ENCODE results near the gene TYROBP. TPM values are rescaled to one million over a fixed set of nuclear protein-coding genes. Genes with fewer than 3 reads are reported as not detected.
"Not testable (repeated sequence)": the region's sequence is repeated elsewhere in the genome, so short reads cannot be mapped to it uniquely, and the experiment has no call there.

TYROBP gene
- total RNA-seq, 2 experiments from 2014 or later: not detected

DNA sequence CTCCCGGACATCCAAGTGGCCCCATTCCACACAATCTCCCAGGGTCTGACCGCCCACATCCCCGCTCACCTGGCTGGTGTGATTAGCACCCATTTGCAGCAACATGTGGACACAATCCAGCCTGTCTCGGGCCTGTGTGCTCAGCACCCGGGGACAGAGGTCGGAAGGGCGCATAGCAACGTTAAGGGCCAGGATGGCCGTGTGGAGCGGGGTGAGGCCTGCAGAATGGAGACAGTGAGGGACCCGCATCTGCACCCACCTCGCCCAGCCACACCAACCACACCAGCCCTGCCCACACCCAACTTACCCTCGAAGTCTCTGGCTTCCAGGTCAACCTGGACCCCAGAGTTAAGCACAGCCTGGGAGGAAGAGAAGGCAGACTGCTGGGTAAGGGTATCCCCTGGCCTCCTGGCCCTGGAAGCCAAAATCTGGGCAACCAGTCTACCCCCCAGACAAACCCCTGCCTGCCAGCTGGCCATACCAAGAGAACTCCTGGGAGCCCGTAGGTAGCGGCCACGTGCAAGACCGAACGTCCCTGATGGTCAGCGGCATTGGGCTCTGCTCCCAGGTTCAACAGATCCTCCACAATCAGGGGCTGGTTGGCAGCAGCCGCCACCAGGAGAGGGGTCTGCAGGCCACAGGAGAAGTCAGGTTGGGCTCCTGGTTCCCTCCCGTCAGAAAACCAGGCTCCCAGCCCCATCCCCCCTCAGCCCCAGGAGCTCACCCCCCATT is 12.0 kb downstream of the TYROBP start:
- Mint-ChIP-seq H3K4me3 (no peak overlapping the region), H3K4me1 (ENCODE audit: low read depth) (peaks cover 40% of the 10 kb centered on the region), H3K36me3 (peaks cover 64% of the 10 kb centered on the region), H3K27ac (peak overlapping the region; percentile 23), H3K27me3 (no peaks in the 10 kb centered on the region), H3K9me3 (no peaks in the 10 kb centered on the region)
- intact Hi-C loops (cut with micrococcal nuclease): no loop called here
- DNase-seq: no peak
- ChIA-PET CTCF (no interaction called here), POLR2A (interaction anchor here (0.7 to 1.3 kb wide), 2 partner anchors 11 to 61 kb away, joined by 3 to 6 read pairs; no protein-coding TSS in a partner anchor)

- ChIA-PET CTCF (interaction anchor here (1.3 to 1.4 kb wide), 3 partner anchors 12 to 38 kb away, joined by 3 to 11 read pairs (median 4); no protein-coding TSS in a partner anchor), POLR2A (interaction anchor here (1.1 kb wide), 1 partner anchor 11 kb away, joined by 4 read pairs; no protein-coding TSS in a partner anchor)
- H3K4me1 Mint-ChIP-seq (ENCODE audit: low read depth): peaks cover 41% of the 10 kb centered on the region
- no peak for DNase-seq
- no peak overlapping the region for H3K4me3 Mint-ChIP-seq
- H3K27ac Mint-ChIP-seq: peak overlapping the region; percentile 28
- H3K27me3 Mint-ChIP-seq: no peaks in the 10 kb centered on the region
- H3K9me3 Mint-ChIP-seq: no peaks in the 10 kb centered on the region
- H3K36me3 Mint-ChIP-seq: peaks cover 74% of the 10 kb centered on the region
- intact Hi-C loops (cut with micrococcal nuclease): no loop called here
Measured at GRCh38 chr19:35894342-35894741, 13.8 kb downstream of the TYROBP start.

- H3K27me3 Mint-ChIP-seq, POLR2A ChIA-PET: not testable (repeated sequence)
- CTCF ChIA-PET: interaction anchor here (1.0 to 1.5 kb wide), 2 partner anchors 10 to 39 kb away, joined by 5 to 10 read pairs; no protein-coding TSS in a partner anchor
Measured at GRCh38 chr19:35891819-35892218, 16.3 kb downstream of the TYROBP start.

DNA sequence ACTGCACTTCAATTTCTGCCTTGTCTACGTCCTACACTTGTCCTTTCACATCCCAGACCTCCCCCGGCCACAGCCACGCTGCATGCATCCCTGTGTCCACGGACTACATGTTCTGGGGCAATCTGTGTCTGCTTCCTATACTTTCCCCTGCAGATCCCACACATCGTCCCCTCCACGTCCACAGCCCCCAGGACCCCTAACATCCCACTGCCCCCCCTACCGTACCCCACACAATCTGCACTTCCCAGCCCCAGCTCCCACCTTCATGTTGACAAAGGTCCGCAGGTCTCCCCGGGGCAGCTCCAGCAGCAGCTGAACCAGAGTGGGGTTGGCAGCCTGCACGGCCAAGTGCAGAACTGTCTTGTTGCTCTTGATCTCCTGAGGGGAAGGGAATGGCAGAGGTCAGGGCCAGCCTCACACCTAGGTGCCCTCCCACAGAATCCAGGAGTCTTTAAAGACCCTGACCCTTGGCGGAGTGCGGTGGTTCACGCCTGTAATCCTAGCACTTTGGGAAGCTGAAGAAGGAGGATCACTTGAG is 17.9 kb downstream of the TYROBP start:
- no peak overlapping the region for H3K4me3 Mint-ChIP-seq
- H3K36me3 Mint-ChIP-seq: peaks cover 61% of the 10 kb centered on the region
- no peaks in the 10 kb centered on the region for H3K9me3 Mint-ChIP-seq
- H3K4me1 Mint-ChIP-seq (ENCODE audit: low read depth): peaks cover 17% of the 10 kb centered on the region
- DNase-seq: no peak
- no peaks in the 10 kb centered on the region for H3K27me3 Mint-ChIP-seq
- H3K27ac Mint-ChIP-seq: no peak overlapping the region
- POLR2A ChIA-PET: no interaction called here
- intact Hi-C loops (cut with micrococcal nuclease): no loop called here
- CTCF ChIA-PET: interaction anchor here (1.5 kb wide), 1 partner anchor 9 kb away, joined by 10 read pairs; no protein-coding TSS in a partner anchor

More at GRCh38 chr19:35891819-35892218, 16.3 kb downstream of the TYROBP start:
- H3K27ac Mint-ChIP-seq; DNase-seq; intact Hi-C loops (cut with micrococcal nuclease); H3K9me3 Mint-ChIP-seq; H3K4me3 Mint-ChIP-seq: not testable (repeated sequence)
- H3K36me3 Mint-ChIP-seq: peaks cover 73% of the 10 kb centered on the region
- peaks cover 29% of the 10 kb centered on the region for H3K4me1 Mint-ChIP-seq (ENCODE audit: low read depth)

- Mint-ChIP-seq H3K27ac (no peak overlapping the region), H3K4me1 (ENCODE audit: low read depth) (peaks cover 14% of the 10 kb centered on the region), H3K4me3 (no peak overlapping the region), H3K27me3 (no peaks in the 10 kb centered on the region), H3K9me3 (no peaks in the 10 kb centered on the region), H3K36me3 (peaks cover 58% of the 10 kb centered on the region)
- DNase-seq: no peak
- POLR2A ChIA-PET: interaction anchor here (0.7 kb wide), 1 partner anchor 687 kb away, joined by 3 read pairs; no protein-coding TSS in a partner anchor
- intact Hi-C loops (cut with micrococcal nuclease): no loop called here
- CTCF ChIA-PET: interaction anchor here (0.7 kb wide), 1 partner anchor 490 kb away, joined by 5 read pairs; no protein-coding TSS in a partner anchor
Measured at GRCh38 chr19:35889370-35890112, 18.6 kb downstream of the TYROBP start.

GRCh38 chr19:35888398-35888797 is 19.7 kb downstream of the TYROBP start:
- ChIA-PET CTCF (no interaction called here), POLR2A (no interaction called here)
- no peak for DNase-seq
- Mint-ChIP-seq H3K36me3 (peaks cover 49% of the 10 kb centered on the region), H3K27ac (no peak overlapping the region), H3K4me3 (no peak overlapping the region), H3K27me3 (no peaks in the 10 kb centered on the region), H3K9me3 (no peaks in the 10 kb centered on the region), H3K4me1 (ENCODE audit: low read depth) (peaks cover 10% of the 10 kb centered on the region)
- intact Hi-C loops (cut with micrococcal nuclease): no loop called here

GRCh38 chr19:35887197-35887596 is 20.9 kb downstream of the TYROBP start:
- no peak for DNase-seq
- intact Hi-C loops (cut with micrococcal nuclease): no loop called here
- H3K4me1 Mint-ChIP-seq (ENCODE audit: low read depth): peaks cover 2% of the 10 kb centered on the region
- CTCF ChIA-PET: no interaction called here
- H3K36me3 Mint-ChIP-seq: peaks cover 40% of the 10 kb centered on the region
- no peaks in the 10 kb centered on the region for H3K9me3 Mint-ChIP-seq
- H3K27me3 Mint-ChIP-seq: no peaks in the 10 kb centered on the region
- no peak overlapping the region for H3K4me3 Mint-ChIP-seq
- POLR2A ChIA-PET: no interaction called here
- H3K27ac Mint-ChIP-seq: no peak overlapping the region

- no peak overlapping the region for H3K4me3 Mint-ChIP-seq
- no peaks in the 10 kb centered on the region for H3K27me3 Mint-ChIP-seq
- peaks cover 33% of the 10 kb centered on the region for H3K36me3 Mint-ChIP-seq
- intact Hi-C loops (cut with micrococcal nuclease): no loop called here
- POLR2A ChIA-PET: interaction anchor here (0.6 to 0.9 kb wide), 2 partner anchors 11 to 229 kb away, joined by 3 read pairs; no protein-coding TSS in a partner anchor
- H3K27ac Mint-ChIP-seq: no peak overlapping the region
- H3K9me3 Mint-ChIP-seq: no peaks in the 10 kb centered on the region
- CTCF ChIA-PET: no interaction called here
- peaks cover under 1% of the 10 kb centered on the region for H3K4me1 Mint-ChIP-seq (ENCODE audit: low read depth)
- no peak for DNase-seq
Measured at GRCh38 chr19:35885904-35886303, 22.2 kb downstream of the TYROBP start.

GRCh38 chr19:35885225-35885738 is 22.8 kb downstream of the TYROBP start:
- Mint-ChIP-seq H3K4me3 (no peak overlapping the region), H3K36me3 (peaks cover 28% of the 10 kb centered on the region), H3K27me3 (no peaks in the 10 kb centered on the region), H3K4me1 (ENCODE audit: low read depth) (no peaks in the 10 kb centered on the region), H3K27ac (no peak overlapping the region), H3K9me3 (no peaks in the 10 kb centered on the region)
- DNase-seq: no peak
- intact Hi-C loops (cut with micrococcal nuclease): no loop called here
- CTCF ChIA-PET: no interaction called here
- POLR2A ChIA-PET: interaction anchor here (0.9 kb wide), 1 partner anchor 12 kb away, joined by 3 read pairs; no protein-coding TSS in a partner anchor

DNA sequence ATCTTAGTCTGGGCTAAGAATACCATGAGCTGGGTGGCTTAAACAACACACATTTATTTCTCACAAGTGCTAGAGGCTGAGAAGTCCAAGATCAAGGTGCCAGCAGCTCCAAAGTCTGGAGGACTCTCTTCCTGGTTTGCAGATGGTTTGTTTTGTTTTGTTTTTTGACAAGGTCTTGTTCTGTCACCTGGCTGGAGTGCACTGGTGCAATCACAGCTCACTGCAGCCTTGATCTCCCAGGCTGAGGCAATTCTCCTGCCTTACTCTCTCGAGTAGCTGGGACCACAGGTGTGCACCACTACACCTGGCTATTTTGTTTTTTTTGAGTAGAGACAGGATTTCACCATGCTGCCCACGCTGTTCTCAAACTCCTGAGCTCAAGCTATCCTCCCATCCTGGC is 24.2 kb downstream of the TYROBP start:
- CTCF ChIA-PET: interaction anchor here (0.8 to 4.1 kb wide), 4 partner anchors 10 to 48 kb away, joined by 3 to 57 read pairs (median 7); partner anchors contain the start of gene APLP1

DNA sequence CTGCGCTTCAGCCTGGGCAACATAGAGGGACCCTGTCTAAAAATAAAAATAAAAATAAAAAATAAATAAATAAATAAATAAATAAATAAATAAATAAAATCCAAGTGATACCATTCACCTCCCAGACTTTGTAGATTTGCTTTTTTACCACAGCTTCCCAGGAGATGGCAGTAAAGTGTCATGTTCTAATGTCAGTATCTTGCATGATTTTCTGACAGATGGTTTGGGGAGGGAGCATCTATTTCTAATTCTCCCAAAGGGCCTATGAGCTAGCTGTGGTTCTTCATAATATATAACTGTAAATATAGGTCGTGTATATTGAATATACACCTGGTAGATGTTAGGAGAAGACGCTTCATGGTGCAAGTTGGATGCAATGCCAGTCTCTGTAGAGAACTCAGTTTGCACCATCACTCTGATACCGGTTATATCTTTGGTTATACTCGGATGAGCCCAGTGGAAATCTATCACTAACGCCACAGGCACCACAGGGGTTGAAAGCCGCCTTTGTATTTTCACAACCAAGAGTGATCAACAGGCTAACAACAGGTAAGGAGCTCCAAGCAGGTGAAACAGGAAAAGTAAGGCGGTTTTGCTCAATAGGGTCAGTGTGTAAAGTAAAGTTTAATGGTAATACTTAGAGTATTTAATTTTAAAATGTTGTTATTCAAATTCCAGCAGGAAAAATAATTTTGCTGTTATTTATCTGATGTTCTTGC is 25.8 kb downstream of the TYROBP start:
- DNase-seq: no peak
- peaks cover 6% of the 10 kb centered on the region for H3K4me1 Mint-ChIP-seq (ENCODE audit: low read depth)
- CTCF ChIA-PET: interaction anchor here (0.9 to 4.1 kb wide), 11 partner anchors 9 to 186 kb away, joined by 3 to 57 read pairs (median 4); no protein-coding TSS in a partner anchor

More for the DNA sequence above, 24.2 kb downstream of the TYROBP start:
- H3K4me1 Mint-ChIP-seq (ENCODE audit: low read depth): peaks cover 6% of the 10 kb centered on the region
- H3K4me3 Mint-ChIP-seq: no peak overlapping the region
- peaks cover 18% of the 10 kb centered on the region for H3K36me3 Mint-ChIP-seq
- no peak for DNase-seq
- peaks cover 10% of the 10 kb centered on the region for H3K27me3 Mint-ChIP-seq
- no peaks in the 10 kb centered on the region for H3K9me3 Mint-ChIP-seq
- intact Hi-C loops (cut with micrococcal nuclease): no loop called here
- no peak overlapping the region for H3K27ac Mint-ChIP-seq
- POLR2A ChIA-PET: interaction anchor here (1.1 to 1.8 kb wide), 5 partner anchors 10 to 165 kb away, joined by 3 to 7 read pairs (median 4); no protein-coding TSS in a partner anchor

More for the DNA sequence above, 25.8 kb downstream of the TYROBP start:
- POLR2A ChIA-PET: interaction anchor here (1.8 kb wide), 1 partner anchor 48 kb away, joined by 7 read pairs; no protein-coding TSS in a partner anchor
- Mint-ChIP-seq H3K9me3 (no peaks in the 10 kb centered on the region), H3K27me3 (peaks cover 14% of the 10 kb centered on the region), H3K4me3 (no peak overlapping the region), H3K36me3 (peaks cover 5% of the 10 kb centered on the region), H3K27ac (no peak overlapping the region)
- intact Hi-C loops (cut with micrococcal nuclease): loop anchor here (1.0 kb wide), 1 partner anchor 49 kb away; no protein-coding TSS in a partner anchor
